HG03280 (cell line): ENCODE results near the gene MSRB3.

Experiments
- ATAC-seq: cut with Tn5 transposase; IDR thresholded peaks from one replicate; pipeline ENCODE4 v1.9.1; 2021; ENCODE audit warnings: mild to moderate bottlenecking, moderate library complexity; ENCODE audit not compliant: unreplicated experiment

The MSRB3 gene

GRCh38 chr12:65492998-65493912 lies 214.8 kb downstream of the MSRB3 start:
- no peak for ATAC-seq

- no peak for ATAC-seq
These were observed 215.4 kb downstream of the MSRB3 start for GRCh38 chr12:65493913-65494245.

GRCh38 chr12:65494537-65494936 lies 216.1 kb downstream of the MSRB3 start:
- no peak for ATAC-seq

GRCh38 chr12:65495233-65495632 lies 216.8 kb downstream of the MSRB3 start:
- ATAC-seq, result no peak

- ATAC-seq, result no peak
These were observed 218.1 kb downstream of the MSRB3 start for GRCh38 chr12:65496617-65497016.

GRCh38 chr12:65497660-65498059 lies 219.2 kb downstream of the MSRB3 start:
- ATAC-seq, result no peak

- no peak for ATAC-seq
These were observed 220.7 kb downstream of the MSRB3 start for GRCh38 chr12:65499167-65499566.

- ATAC-seq, result no peak
These were observed 221.8 kb downstream of the MSRB3 start for GRCh38 chr12:65500091-65500900.

- no peak for ATAC-seq
These were observed 222.7 kb downstream of the MSRB3 start for GRCh38 chr12:65501093-65501621.

GRCh38 chr12:65501935-65502334 lies 223.5 kb downstream of the MSRB3 start:
- ATAC-seq, result no peak

- no peak for ATAC-seq
These were observed 225.9 kb downstream of the MSRB3 start for GRCh38 chr12:65504417-65504816.

- ATAC-seq, result no peak
These were observed 227.1 kb downstream of the MSRB3 start for GRCh38 chr12:65505386-65506121.

GRCh38 chr12:65508276-65509035 lies 230.0 kb downstream of the MSRB3 start:
- ATAC-seq, result no peak

- ATAC-seq, result no peak
These were observed 231.5 kb downstream of the MSRB3 start for GRCh38 chr12:65510007-65510406.

- ATAC-seq, result no peak
These were observed 232.1 kb downstream of the MSRB3 start for GRCh38 chr12:65510584-65511050.

GRCh38 chr12:65511134-65511834 lies 232.8 kb downstream of the MSRB3 start:
- no peak for ATAC-seq

GRCh38 chr12:65511912-65512311 lies 233.4 kb downstream of the MSRB3 start:
- no peak for ATAC-seq
